CD4-positive, alpha-beta T cell (primary cell): ENCODE data around the gene VWA3B. TPM values are rescaled to one million over a fixed set of nuclear protein-coding genes. Genes with fewer than 3 reads are reported as not detected.

ENCODE experiments used
- ATAC-seq: fragments of 200-7000 bp; cut with Tn5 transposase; one replicate; pipeline ENCODE4 v1.10.0; 2022; ENCODE audit warnings: mild to moderate bottlenecking; ENCODE audit not compliant: poor library complexity
- CTCF ChIA-PET: fragments of 350-600 bp; sonication (Branson Sonifier 250); formaldehyde crosslinking; loops from one replicate; lab custom pipeline; 2021; ENCODE audit warnings: antibody characterized with exemption, inconsistent platforms; lab: Charles Lee
- POLR2A ChIA-PET: fragments of 350-600 bp; sonication (Branson Sonifier 250); formaldehyde crosslinking; loops from one replicate; lab custom pipeline; 2021; ENCODE audit warnings: antibody characterized with exemption, inconsistent platforms; lab: Charles Lee
- DNase-seq, 14 experiments: peaks; one replicate each; pipeline ENCODE4 v3.0.0-alpha.2; 2013 to 2020; ENCODE audit warnings: mixed read lengths in 2 of 14
- H3K27ac ChIP-seq, 2 donors: one replicate each; pipeline versions ENCODE4 v1.5.1 to v1.7.0; 2013; ENCODE audit warnings: low read length in 2 of 2, low read depth in 1 of 2, mild to moderate bottlenecking in 1 of 2
- H3K27me3 ChIP-seq, 2 experiments: 1 replicate in 1 of 2; 2 replicates in 1 of 2; pipeline versions ENCODE4 v1.6.1 to v1.7.0; 2013; ENCODE audit warnings: low read length in 2 of 2, control low read depth in 1 of 2, mild to moderate bottlenecking in 1 of 2, moderate library complexity in 1 of 2; ENCODE audit not compliant: insufficient read depth in 2 of 2, control insufficient read depth in 1 of 2
- H3K36me3 ChIP-seq: one replicate; pipeline ENCODE4 v1.6.1; 2013; ENCODE audit warnings: low read length, control low read depth; ENCODE audit not compliant: insufficient read depth
- H3K4me1 ChIP-seq: one replicate; pipeline ENCODE4 v1.6.1; 2013; ENCODE audit warnings: low read length, control low read depth; ENCODE audit not compliant: insufficient read depth
- H3K4me3 ChIP-seq: one replicate; pipeline ENCODE4 v1.5.1; 2013; ENCODE audit warnings: mild to moderate bottlenecking, low read length, moderate library complexity
- H3K9me3 ChIP-seq, 2 experiments: 1 replicate in 1 of 2; 2 replicates in 1 of 2; pipeline versions ENCODE4 v1.6.1 to v1.7.0; 2013; ENCODE audit warnings: low read length in 2 of 2, mild to moderate bottlenecking in 2 of 2, control low read depth in 1 of 2, moderate library complexity in 1 of 2; ENCODE audit not compliant: control insufficient read depth in 1 of 2, insufficient read depth in 1 of 2
- H3K27ac Mint-ChIP-seq: one replicate; pipeline ENCODE4 v1.8.0; 2020; ENCODE audit warnings: mixed read lengths
- H3K27me3 Mint-ChIP-seq: one replicate; pipeline ENCODE4 v1.8.0; 2021; ENCODE audit warnings: mixed read lengths
- H3K36me3 Mint-ChIP-seq: one replicate; pipeline ENCODE4 v1.8.0; 2021; ENCODE audit warnings: low read depth, mixed read lengths
- H3K4me1 Mint-ChIP-seq: one replicate; pipeline ENCODE4 v1.8.0; 2021; ENCODE audit warnings: low read depth, mixed read lengths
- H3K4me3 Mint-ChIP-seq: one replicate; pipeline ENCODE4 v1.8.0; 2020; ENCODE audit warnings: mild to moderate bottlenecking, mixed read lengths
- H3K9me3 Mint-ChIP-seq: one replicate; pipeline ENCODE4 v1.8.0; 2020; ENCODE audit warnings: mixed read lengths
- intact Hi-C, 2 experiments: fragments of 100-400 bp; cut with DNase I in 1 of 2; cut with micrococcal nuclease in 1 of 2; formaldehyde crosslinking; loops; one replicate each; pipeline versions ENCODE4 v1.15.1 to v1.9.0; 2023 to 2025; cut with DNase I, micrococcal nuclease
- total RNA-seq, 174 experiments: library from RNA in 2 of 174; stranded (reverse) in 2 of 174; gene quantifications; one replicate each; pipeline ENCODE4 v1.2.3 and lab custom pipeline; 2021 to 2026
- TF ChIP-seq, protein P1 (sequence below): fragments of 200-600 bp; IDR thresholded peaks from one replicate; pipeline ENCODE4 v1.8.0; 2022; ENCODE audit warnings: antibody characterized with exemption, mild to moderate bottlenecking

The VWA3B gene
- total RNA-seq, 2 experiments from 2014 or later = not detected

DNA sequence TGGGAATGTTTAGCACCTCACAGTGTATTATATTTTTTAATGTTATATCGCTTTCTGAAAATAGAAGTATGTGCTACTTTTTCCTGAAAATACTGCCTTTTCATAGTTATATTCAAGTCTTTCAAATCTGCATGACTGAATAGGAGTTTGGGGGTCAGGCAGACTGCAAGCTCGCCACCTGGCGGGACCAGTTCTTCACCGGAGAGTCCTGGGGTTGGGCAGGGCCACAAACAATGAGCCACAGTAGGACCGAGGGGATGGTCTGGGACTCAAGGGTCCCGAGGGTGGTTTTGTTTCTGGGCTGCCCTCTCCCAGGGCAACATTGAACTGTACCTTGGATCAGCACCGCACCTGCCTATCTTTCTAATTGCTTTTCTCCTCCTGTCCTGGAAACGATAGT lies 70.6 kb downstream of the VWA3B start:
- H3K9me3 Mint-ChIP-seq = no peaks in the 10 kb centered on the region
- H3K36me3 Mint-ChIP-seq = no peaks in the 10 kb centered on the region
- no peak overlapping the region for H3K4me3 Mint-ChIP-seq
- no peak overlapping the region for H3K27ac Mint-ChIP-seq
- ChIA-PET POLR2A (no interaction called here), CTCF (no interaction called here)
- Histone ChIP-seq H3K4me1 (no peaks in the 10 kb centered on the region), H3K4me3 (no peak overlapping the region), H3K27ac (no peak overlapping the region), H3K9me3 (no peaks in the 10 kb centered on the region), H3K27me3 (peaks cover 0 to 3% of the 10 kb centered on the region in 2 experiments), H3K36me3 (no peaks in the 10 kb centered on the region)
- H3K27me3 Mint-ChIP-seq = peaks cover 37% of the 10 kb centered on the region
- H3K4me1 Mint-ChIP-seq = no peaks in the 10 kb centered on the region
- ATAC-seq (no peak), DNase-seq (no peak)
- TF ChIP-seq, protein P1, sequence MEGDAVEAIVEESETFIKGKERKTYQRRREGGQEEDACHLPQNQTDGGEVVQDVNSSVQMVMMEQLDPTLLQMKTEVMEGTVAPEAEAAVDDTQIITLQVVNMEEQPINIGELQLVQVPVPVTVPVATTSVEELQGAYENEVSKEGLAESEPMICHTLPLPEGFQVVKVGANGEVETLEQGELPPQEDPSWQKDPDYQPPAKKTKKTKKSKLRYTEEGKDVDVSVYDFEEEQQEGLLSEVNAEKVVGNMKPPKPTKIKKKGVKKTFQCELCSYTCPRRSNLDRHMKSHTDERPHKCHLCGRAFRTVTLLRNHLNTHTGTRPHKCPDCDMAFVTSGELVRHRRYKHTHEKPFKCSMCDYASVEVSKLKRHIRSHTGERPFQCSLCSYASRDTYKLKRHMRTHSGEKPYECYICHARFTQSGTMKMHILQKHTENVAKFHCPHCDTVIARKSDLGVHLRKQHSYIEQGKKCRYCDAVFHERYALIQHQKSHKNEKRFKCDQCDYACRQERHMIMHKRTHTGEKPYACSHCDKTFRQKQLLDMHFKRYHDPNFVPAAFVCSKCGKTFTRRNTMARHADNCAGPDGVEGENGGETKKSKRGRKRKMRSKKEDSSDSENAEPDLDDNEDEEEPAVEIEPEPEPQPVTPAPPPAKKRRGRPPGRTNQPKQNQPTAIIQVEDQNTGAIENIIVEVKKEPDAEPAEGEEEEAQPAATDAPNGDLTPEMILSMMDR = no peak
- intact Hi-C loops = no loop called here

DNA sequence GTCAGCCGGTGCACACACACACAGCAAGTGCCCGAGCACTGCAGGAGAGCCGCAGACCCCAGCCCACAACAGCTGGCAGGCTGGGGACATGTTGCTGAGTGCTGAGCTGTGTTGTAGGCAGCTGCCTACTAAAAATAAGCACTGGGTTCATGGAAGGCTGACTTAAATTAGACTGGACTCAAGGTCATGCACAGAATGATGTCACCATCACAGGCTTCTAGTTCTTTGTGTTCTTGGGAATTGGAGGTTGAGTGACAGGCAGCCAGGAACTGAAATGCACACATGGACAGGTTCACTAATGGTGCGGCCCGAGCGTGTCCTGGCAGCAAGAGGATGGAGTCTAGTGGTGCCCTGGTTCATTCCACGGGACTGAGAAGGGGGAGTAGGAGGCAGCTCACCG lies 71.3 kb downstream of the VWA3B start:
- H3K27me3 ChIP-seq = peaks cover 0 to 3% of the 10 kb centered on the region in 2 experiments
- no peaks in the 10 kb centered on the region for H3K4me1 ChIP-seq
- TF ChIP-seq, protein P1 = no peak
- H3K27ac Mint-ChIP-seq = no peak overlapping the region
- H3K36me3 Mint-ChIP-seq = no peaks in the 10 kb centered on the region
- H3K4me3 ChIP-seq = no peak overlapping the region
- no peaks in the 10 kb centered on the region for H3K9me3 Mint-ChIP-seq
- H3K4me1 Mint-ChIP-seq = no peaks in the 10 kb centered on the region
- intact Hi-C loops = no loop called here
- no peaks in the 10 kb centered on the region for H3K9me3 ChIP-seq
- DNase-seq (no peak), ATAC-seq (no peak)
- no peak overlapping the region for H3K27ac ChIP-seq
- H3K4me3 Mint-ChIP-seq = no peak overlapping the region
- POLR2A ChIA-PET = no interaction called here
- CTCF ChIA-PET = no interaction called here
- no peaks in the 10 kb centered on the region for H3K36me3 ChIP-seq
- H3K27me3 Mint-ChIP-seq = peaks cover 37% of the 10 kb centered on the region

DNA sequence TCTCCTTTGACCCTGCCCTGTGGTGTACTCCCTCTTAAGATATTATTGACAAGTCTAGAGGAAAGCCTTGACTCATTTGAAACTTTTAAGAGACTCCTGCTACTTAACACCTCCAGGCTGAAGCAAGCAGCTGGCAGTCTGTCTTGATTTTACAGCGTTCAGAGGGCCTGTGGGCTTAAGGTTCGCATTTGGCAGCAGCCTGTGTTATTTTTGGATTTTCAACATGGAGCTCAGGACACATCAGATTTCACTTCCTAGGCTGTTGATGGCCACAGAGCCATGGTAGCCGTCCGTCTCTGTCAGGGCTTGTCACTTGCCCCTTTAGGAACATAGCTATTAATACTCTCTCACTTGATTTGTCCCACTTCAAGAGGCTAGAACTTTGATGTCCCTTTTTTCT lies 73.6 kb downstream of the VWA3B start:
- H3K4me3 Mint-ChIP-seq = no peak overlapping the region
- H3K36me3 Mint-ChIP-seq = no peaks in the 10 kb centered on the region
- H3K27me3 Mint-ChIP-seq = peaks cover 40% of the 10 kb centered on the region
- CTCF ChIA-PET = no interaction called here
- DNase-seq = no peak
- intact Hi-C loops = no loop called here
- no peak overlapping the region for H3K27ac Mint-ChIP-seq
- Histone ChIP-seq H3K9me3 (no peaks in the 10 kb centered on the region), H3K27me3 (peaks cover 0 to 6% of the 10 kb centered on the region in 2 experiments), H3K4me3 (no peak overlapping the region), H3K4me1 (no peaks in the 10 kb centered on the region), H3K27ac (no peak overlapping the region), H3K36me3 (no peaks in the 10 kb centered on the region)
- TF ChIP-seq, protein P1 = no peak
- no peak for ATAC-seq
- H3K9me3 Mint-ChIP-seq = no peaks in the 10 kb centered on the region
- H3K4me1 Mint-ChIP-seq = no peaks in the 10 kb centered on the region
- POLR2A ChIA-PET = no interaction called here
